Measurements from ENCODE around the gene POU2F2.

POU2F2 gene

DNA sequence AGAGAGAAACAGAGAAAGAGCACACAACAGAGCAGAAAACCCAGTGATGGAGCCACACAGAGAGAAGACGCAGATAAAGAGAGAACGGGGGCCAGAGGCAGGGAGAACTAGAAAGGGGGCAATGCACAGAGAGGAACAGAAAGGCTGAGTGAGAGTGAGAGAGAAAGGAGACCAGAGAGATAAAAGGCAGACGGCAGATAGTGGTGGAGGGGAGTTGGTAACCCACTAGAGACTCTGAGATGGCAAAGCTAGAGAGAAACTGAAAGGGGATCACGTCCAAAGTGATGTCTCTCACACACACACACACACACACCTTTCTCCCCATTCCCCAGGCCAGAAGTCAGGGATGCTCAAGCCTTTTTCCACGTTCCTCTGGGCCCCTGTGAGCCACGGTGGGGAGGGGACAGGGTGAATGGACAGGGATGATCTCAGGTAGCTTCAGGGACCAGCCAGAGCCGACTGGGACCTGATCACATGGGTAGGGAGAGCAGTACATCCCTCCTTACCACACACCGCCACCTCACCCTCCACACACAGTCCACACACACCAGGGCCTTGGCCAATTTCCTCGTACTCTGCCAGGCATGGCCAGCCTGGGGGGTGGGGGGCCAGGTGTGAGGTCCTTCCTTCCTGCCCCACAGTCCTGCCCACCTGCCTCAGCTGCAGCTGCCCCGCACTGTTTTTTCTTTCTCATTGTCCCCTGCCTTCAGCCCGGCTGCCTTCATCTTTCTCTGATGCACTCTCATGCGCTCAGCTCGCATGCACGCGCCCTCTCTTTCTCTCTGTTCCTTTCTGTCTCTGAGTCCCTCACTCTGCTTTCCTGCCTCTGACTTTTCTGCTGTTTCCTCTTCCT, 22.5 kb upstream of the POU2F2 start:
- DNase-seq (ENCODE audit: low read depth) = no peak

DNA sequence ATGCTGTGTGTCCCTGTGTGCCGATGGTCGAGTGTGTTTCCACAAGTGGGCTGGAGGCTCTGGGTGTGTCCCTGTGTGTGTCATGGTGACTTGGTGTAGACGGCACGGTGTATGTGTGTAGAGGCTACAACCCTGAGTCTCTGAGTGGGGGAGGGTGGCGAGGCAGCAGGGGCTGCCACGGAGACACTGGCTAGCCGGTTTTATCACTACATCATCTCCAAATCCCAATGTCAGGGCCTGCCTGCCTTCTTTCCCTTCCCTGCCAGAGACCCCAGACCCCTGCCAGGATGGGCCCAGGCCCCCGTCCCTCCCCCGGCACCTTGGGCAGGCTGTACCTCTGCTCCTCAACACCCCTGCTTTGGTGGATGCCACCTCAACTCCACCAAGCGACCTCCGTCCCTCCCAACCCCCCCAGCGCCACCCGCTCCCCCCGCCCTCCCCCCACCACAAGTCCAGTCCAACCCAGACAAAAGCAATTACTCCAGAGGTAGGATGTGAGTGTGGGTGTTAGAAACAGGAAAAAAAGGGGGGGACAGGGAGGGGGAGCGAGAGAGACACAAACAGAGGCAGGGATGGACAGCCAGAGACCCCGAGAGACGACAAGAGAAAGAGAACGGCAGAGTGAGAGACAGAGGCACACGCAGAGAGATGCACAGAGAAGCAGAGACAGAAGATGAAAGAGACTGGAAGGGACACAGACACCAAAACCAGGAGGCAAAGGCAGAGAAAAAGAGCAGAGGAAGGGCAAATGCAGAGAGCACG, 21.6 kb upstream of the POU2F2 start:
- no peak for DNase-seq (ENCODE audit: low read depth)

GRCh38 chr19:42152910-42153671, 20.8 kb upstream of the POU2F2 start:
- DNase-seq (ENCODE audit: low read depth) = no peak

DNA sequence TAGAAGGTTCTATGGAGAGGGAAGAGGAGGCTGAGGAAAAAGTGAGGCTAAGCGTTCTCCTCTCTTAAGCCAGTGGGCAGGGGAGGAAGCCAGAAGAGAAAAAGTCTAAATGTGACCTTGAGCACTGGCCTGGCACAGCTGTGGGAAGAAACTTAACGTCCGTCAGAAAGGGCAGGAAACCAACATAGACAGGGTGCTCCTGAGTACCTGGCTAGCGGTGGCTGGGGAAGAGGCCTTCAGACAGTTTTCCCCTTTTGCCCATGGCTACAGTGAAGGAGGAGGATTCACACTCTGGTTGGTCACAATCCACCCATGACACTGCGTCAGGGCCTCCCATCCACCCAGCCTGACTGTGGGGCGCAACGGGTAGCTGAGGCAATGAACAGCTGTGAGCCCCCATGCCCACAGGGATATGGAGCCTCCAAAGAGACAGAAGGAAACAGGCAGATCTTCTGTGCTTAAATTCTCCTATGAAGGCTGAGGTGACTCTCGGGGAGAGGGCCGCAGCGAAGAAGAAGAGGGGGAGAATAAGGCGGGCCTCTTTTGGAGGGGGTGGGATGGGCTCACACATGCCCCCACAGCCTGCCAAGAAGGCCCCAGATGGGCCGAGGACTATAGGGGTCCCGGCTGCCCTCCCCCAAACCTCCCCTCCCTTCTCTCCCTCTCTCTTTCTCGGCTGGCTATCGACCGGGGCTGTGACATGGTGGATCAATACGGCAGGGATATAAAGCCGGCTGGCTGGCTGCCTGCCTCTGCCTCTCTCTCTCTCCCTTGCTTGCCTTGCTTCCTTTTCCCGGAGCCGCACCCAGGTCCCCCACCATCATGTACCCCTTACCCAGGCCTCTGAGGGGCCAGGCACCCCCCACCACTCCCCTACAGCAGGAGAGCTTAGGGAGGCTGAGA, 19.8 kb upstream of the POU2F2 start:
- no peak for DNase-seq (ENCODE audit: low read depth)

GRCh38 chr19:42150911-42151361, 18.7 kb upstream of the POU2F2 start:
- no peak for DNase-seq (ENCODE audit: low read depth)

- DNase-seq (ENCODE audit: low read depth) = no peak
Observed at GRCh38 chr19:42150364-42150763, 18.1 kb upstream of the POU2F2 start.

DNA sequence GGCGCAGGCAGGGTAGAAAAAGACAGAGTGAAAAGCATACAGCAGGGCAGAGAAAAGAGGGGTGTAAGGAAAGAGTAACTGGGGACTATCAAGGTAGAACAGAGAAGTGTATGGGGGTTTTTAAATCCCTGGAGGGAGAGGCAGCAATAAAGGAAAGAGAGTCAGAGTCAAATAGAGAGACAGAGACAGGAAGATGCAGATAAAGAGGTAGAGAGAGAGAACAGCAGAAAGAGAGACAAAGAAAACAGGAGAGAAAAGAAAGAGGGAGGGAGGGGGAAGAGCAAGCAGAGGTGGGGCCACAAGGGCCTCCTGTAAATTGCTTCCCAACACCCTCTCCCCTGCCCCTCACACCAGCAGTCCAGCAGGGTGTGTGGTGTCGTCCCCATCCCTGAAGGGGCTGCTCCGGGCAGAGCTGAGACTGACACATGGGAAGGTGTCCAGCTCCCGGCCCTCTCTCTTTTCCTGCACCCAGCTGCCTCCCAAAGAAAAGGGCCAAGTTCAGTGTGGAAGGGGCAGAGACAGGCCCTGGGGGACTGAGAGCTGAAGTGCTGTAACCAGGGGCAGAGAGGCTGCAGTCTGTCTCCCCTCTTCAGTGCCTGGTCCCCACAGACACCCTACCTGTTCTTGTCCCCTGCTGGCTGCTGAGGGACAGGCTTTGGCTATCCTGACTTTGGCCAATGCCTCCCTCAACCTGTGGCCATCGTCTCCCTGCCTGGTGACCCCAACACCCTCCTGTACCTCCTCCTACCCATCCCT, 17.4 kb upstream of the POU2F2 start:
- DNase-seq (ENCODE audit: low read depth) = no peak

DNA sequence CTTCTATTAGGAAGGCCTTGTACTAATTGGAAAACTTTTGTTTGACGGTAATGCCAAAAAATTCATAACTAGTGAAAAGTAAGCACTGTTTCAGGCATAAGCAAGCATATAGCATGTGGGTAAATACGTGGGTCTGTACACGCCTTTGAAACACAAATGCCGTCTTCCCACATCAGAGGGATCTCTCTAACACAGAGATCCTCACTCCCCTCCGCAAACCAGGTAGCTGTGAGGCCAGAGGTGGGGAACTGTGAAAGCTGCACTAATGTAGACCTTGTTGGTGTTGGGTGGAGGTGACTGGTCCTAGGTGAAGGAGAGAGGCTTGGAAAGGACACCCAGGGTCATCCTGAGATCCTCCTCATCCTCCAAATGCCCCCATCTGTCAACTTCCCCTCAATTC, 16.0 kb upstream of the POU2F2 start:
- no peak for DNase-seq (ENCODE audit: low read depth)

DNA sequence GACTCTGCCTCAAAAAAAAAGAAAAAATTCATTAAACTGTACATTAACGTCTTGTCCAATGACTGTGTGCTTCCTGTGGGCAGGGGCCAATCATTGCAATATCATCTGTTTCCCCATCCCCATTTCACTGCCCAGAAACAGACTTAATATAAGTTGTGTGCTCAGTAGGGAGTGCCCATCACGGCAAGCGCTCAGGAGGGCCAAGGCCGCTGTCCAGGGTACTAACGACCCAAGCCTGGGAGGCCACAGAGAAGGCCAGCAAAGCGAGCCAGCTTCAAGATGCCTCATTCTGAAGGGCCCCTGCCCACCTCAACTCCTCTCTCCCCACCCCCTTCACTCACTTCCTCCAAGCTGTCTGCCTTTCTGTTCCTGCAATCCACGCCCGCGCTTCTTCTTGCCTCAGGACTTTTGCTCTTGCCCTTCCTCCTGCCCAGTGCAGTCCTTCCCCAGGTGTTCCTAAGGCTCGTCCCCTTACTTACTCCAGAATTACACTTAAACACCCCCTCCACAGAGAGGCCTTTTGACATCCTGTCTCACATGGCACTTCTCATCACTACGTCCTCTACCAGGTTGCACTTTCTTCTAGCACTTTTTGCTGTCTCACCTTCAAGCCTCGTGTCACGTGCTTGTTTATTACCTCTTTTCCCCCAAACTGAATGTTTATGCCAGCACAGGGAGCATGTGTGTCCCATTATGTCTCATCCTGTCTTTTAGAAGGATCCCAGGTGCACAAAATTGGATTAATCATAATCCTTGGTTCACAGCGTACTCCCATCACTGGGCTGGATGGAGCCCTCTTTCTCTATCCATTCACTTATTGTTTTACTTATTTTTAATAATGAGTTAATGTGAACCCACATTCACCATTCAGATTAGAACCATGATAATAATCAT, 11.3 kb upstream of the POU2F2 start:
- DNase-seq (ENCODE audit: low read depth) = no peak

- peak; percentile 23 for DNase-seq (ENCODE audit: low read depth)
Observed at GRCh38 chr19:42140125-42140754, 8.0 kb upstream of the POU2F2 start.

DNA sequence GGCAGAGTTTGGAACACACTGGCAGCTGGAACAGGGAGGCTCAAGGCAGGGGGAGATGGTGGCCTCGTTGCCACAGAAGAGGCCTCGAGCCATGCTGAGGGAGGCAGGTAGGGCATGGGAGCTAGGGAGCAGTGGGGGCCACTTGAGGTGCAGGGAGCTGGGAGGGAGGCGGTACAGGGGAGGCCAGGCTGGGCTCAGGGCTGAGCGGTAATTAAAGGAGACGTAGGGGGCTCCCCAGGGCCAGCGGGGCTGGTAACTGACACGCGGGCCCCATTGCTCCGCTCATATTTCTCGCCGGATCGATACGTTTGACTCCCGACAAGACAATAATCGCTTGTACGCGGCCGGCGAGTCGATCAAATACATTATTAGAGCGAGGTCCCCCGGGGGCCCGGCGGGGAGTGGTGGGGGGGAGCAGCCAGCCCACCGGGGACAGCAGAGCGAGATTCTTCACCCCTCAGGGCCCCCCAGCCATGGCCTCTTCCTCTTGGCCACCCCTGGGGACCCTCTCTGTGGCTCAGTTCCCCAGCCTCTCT, 2.4 kb upstream of the POU2F2 start:
- no peak for DNase-seq (ENCODE audit: low read depth)

DNA sequence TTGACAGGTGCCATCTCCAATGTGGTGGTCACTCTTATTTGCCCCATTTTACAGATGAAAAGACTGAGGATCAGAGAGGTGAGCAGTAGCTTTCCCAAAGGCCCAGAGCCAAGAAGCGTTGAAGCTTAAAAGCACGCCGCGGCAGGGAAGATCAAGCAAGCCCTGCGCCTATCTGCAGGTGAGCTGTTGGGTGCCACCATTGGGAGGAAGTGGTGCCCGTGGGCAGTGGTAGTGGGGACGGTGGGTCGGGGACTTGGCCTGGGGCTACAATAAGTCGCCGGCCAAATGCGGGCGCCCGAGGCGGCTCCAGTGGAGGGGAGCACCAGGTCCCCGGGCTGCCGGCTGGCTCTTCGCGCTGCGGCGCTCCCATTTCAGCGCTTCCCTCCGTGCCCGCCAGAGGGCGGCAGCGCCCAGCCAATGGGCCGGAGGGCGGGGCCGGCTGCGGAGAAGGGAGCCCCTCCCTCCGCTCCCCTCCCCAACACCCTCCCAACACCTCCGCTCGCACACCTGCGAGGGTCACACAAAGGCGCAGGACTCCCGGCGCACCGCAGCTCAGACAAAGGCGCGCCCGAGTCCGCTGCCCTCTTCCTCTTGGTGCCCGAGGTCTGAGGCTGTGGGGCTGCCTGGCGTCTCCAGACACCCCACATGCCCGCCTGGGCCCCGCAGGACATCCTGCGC, 744 bp upstream of the POU2F2 start:
- DNase-seq (ENCODE audit: low read depth) = no peak

GRCh38 chr19:42131149-42132029, 857 bp downstream of the POU2F2 start:
- DNase-seq (ENCODE audit: low read depth) = no peak

DNA sequence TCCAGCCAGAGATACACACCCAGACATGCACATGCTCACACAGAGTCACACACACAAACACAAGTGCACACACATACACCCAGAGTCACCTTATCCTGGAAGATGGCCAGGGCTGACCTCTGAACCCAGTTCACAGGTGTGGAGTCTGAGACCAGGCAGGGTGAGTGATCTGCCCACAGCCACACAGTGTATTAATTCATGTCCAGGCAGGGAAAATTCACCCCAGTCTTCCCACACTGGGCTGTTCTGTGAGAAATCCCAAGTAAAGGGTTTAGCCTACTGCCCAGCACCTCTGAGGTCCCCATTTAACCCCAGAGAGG, 2.0 kb downstream of the POU2F2 start:
- no peak for DNase-seq (ENCODE audit: low read depth)

DNA sequence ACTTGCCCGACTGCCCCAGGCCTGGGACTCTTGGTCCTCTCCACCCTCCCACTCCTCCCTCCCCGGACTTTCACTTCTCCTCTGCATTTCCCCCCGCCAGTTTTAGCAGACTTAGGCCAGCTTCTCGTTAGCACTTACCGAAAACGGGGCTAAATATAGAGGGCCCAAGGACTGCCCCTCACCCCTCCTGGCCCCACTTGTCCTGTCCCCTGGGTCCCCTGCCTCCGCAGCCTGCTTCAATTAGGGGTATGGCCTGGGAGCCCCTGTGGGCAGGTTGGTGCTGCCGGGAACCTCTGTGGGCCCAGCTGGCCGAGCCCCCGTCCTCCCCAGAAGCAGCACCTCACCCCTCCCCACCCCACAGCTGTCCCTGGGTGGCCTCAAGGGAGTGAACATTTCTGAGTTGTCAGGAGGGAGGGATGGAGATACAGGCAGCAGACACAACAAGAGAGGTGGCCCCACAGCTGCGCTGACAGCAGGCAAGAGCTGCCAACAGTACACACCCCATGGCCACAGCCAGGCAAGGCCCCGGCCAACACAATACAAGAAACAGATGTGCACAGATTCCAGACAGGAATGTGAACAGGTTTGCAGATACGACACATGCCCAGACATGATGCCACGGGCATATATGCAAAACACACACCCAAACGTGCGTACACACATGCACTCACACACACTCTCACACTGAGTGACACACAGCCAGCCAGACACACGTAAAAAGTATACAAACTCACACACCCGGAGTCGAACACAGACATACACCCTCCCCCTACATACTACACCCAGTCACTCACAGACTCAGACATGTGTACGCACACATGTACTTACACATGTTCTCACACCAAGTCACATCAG, 2.6 kb downstream of the POU2F2 start:
- no peak for DNase-seq (ENCODE audit: low read depth)

GRCh38 chr19:42126574-42126973, 5.7 kb downstream of the POU2F2 start:
- no peak for DNase-seq (ENCODE audit: low read depth)

GRCh38 chr19:42125536-42125935, 6.7 kb downstream of the POU2F2 start:
- no peak for DNase-seq (ENCODE audit: low read depth)
